Liver (tissue), 9 donors: ENCODE results near the gene TMEM135. TPM values are rescaled to one million over a fixed set of nuclear protein-coding genes. Genes with fewer than 3 reads are reported as not detected.

Experiments
- DNase-seq: peaks from one replicate; pipeline ENCODE4 v3.0.0-alpha.2; 2017; ENCODE audit warnings: low spot score
- H3K27ac ChIP-seq, 2 donors: one replicate each; pipeline ENCODE4 v1.7.0; 2013; ENCODE audit warnings: inconsistent platforms in 2 of 2, low read length in 2 of 2, control low read depth in 1 of 2, low read depth in 1 of 2, mild to moderate bottlenecking in 1 of 2
- H3K27me3 ChIP-seq, 4 donors: one replicate each; pipeline versions ENCODE4 v1.6.1 to v1.7.0; 2013; ENCODE audit warnings: low read length in 3 of 4, inconsistent platforms in 1 of 4, mild to moderate bottlenecking in 1 of 4, moderate library complexity in 1 of 4; ENCODE audit not compliant: control insufficient read depth in 4 of 4, insufficient read depth in 4 of 4
- H3K36me3 ChIP-seq, 4 donors: one replicate each; pipeline versions ENCODE4 v1.6.1 to v1.7.0; 2013; ENCODE audit warnings: low read length in 3 of 4, mild to moderate bottlenecking in 3 of 4, low read depth in 1 of 4, moderate library complexity in 1 of 4; ENCODE audit not compliant: control insufficient read depth in 4 of 4, insufficient read depth in 3 of 4
- H3K4me1 ChIP-seq, 4 donors: one replicate each; pipeline versions ENCODE4 v1.6.1 to v1.7.0; 2013; ENCODE audit warnings: low read length in 3 of 4, mild to moderate bottlenecking in 3 of 4, moderate library complexity in 1 of 4; ENCODE audit not compliant: control insufficient read depth in 4 of 4, insufficient read depth in 4 of 4
- H3K4me3 ChIP-seq, 3 donors: one replicate each; pipeline versions ENCODE4 v1.6.1 to v1.7.0; 2013; ENCODE audit warnings: low read length in 3 of 3, control low read depth in 1 of 3, low read depth in 1 of 3, mild to moderate bottlenecking in 1 of 3
- H3K9ac ChIP-seq, 2 donors: one replicate each; pipeline ENCODE4 v1.7.0; 2013; ENCODE audit warnings: low read length in 2 of 2, mild to moderate bottlenecking in 2 of 2, moderate library complexity in 2 of 2, control low read depth in 1 of 2, low read depth in 1 of 2
- H3K9me3 ChIP-seq, 4 donors: one replicate each; pipeline versions ENCODE4 v1.6.1 to v1.7.0; 2013; ENCODE audit warnings: low read length in 3 of 4; ENCODE audit not compliant: control insufficient read depth in 4 of 4
- EGR1 ChIP-seq, 2 donors: IDR thresholded peaks; 2 replicates each; pipeline ENCODE4 v1.6.1; 2016 to 2018; ENCODE audit warnings: antibody characterized with exemption in 2 of 2, low read depth in 2 of 2
- FOXA1 ChIP-seq: IDR thresholded peaks from 2 replicates; pipeline ENCODE4 v1.6.1; 2016; ENCODE audit warnings: antibody characterized with exemption
- FOXA2 ChIP-seq: IDR thresholded peaks from 2 replicates; pipeline ENCODE4 v1.6.1; 2016; ENCODE audit warnings: antibody characterized with exemption
- GABPA ChIP-seq, 2 donors: IDR thresholded peaks in 1 of 2; conservative IDR thresholded peaks in 1 of 2; 2 replicates each; pipeline ENCODE4 v1.6.1; 2016; ENCODE audit warnings: antibody characterized with exemption in 2 of 2, mild to moderate bottlenecking in 1 of 2, moderate library complexity in 1 of 2
- HNF4A ChIP-seq, 2 donors: conservative IDR thresholded peaks; 2 replicates each; pipeline ENCODE4 v1.6.1; 2016; ENCODE audit warnings: antibody characterized with exemption in 2 of 2, mild to moderate bottlenecking in 2 of 2
- HNF4G ChIP-seq: IDR thresholded peaks from 2 replicates; pipeline ENCODE4 v1.6.1; 2016; ENCODE audit warnings: antibody characterized with exemption
- JUND ChIP-seq, 2 donors: IDR thresholded peaks; 2 replicates each; pipeline ENCODE4 v1.6.1; 2016; ENCODE audit warnings: antibody characterized with exemption in 2 of 2
- NR2F2 ChIP-seq: IDR thresholded peaks from 2 replicates; pipeline ENCODE4 v1.6.1; 2016; ENCODE audit warnings: antibody characterized with exemption
- RAD21 ChIP-seq, 2 donors: IDR thresholded peaks; 2 replicates each; pipeline ENCODE4 v1.6.1; 2016; ENCODE audit warnings: antibody characterized with exemption in 2 of 2, mild to moderate bottlenecking in 2 of 2
- RXRA ChIP-seq, 2 donors: IDR thresholded peaks; 2 replicates each; pipeline ENCODE4 v1.6.1; 2017 to 2018; ENCODE audit warnings: antibody characterized with exemption in 2 of 2, mild to moderate bottlenecking in 1 of 2
- TAF1 ChIP-seq: conservative IDR thresholded peaks from 2 replicates; pipeline ENCODE4 v1.6.1; 2016; ENCODE audit warnings: antibody characterized with exemption, mild to moderate bottlenecking
- WGBS: extraction: QIAGEN DNeasy Blood & Tissue Kit; methylation state at CpG from one replicate; pipeline ENCODE4 v1.1.7; 2013; 5-methylcytosine and 5-hydroxymethylcytosine counted together
- polyA plus RNA-seq, 2 donors: library from polyadenylated mRNA; stranded (reverse) in 1 of 2; unstranded in 1 of 2; fragments of 200-250 nt in 1 of 2; fragments of >200 nt in 1 of 2; fragmentation: Nextera tagmentation in 1 of 2; extraction: Ambion mirVana in 1 of 2; gene quantifications; one replicate each; pipeline versions ENCODE4 v1.2.1 to v1.2.3, GENCODE V29; 2013 to 2015
- total RNA-seq, 2 donors: library from RNA; depleted of rRNA; stranded (reverse); fragments of >200 nt; gene quantifications; one replicate each; pipeline ENCODE4 v1.2.3, GENCODE V29; 2014
- TF ChIP-seq, protein P1 (sequence below): IDR thresholded peaks from 2 replicates; pipeline ENCODE4 v1.6.1; 2016; ENCODE audit warnings: antibody characterized with exemption, mild to moderate bottlenecking
- TF ChIP-seq, protein P2 (sequence below): IDR thresholded peaks from 2 replicates; pipeline ENCODE4 v1.6.1; 2016; ENCODE audit warnings: antibody characterized with exemption
- TF ChIP-seq, protein P3 (sequence below): fragments of 150-350 bp; IDR thresholded peaks from 2 replicates; pipeline ENCODE4 v1.5.1; 2017; ENCODE audit warnings: improper control_type of control experiment, low read depth, low read length; ENCODE audit not compliant: missing input control
- donor health status: healthy.
- donor health status: healthy.
- donor health status: healthy.
- donor health status: healthy.
- donor health status: healthy.

Gene TMEM135
- total and polyA plus RNA-seq, 4 donors, result 10.0 to 38.9 (median 23.5) TPM

DNA sequence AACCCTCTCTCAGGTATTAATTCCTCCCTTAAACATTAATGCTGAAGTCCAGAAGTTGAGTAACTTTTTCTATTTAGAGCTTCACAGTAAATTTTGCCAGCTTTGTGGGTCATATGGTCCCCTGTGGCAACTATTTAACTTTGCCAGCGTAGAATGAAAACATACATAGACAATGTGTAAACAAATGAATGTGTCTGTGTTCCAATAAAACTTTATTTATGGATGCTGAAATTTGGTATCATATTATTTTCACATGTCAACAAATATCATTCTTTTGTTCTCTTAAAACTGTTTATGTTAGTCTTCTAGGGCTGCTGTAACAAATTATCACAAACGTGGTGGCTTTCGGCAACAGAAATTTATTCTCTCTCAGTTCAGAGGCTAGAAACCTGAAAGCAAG, 85.1 kb downstream of the TMEM135 start:
- TF ChIP-seq GABPA (IDR thresholded peaks at IDR 0.05 in 1 of 2, conservative IDR thresholded peaks at IDR 0.05 in 1 of 2) (no peak), RXRA (IDR thresholded peaks at IDR 0.05) (no peak), EGR1 (IDR thresholded peaks at IDR 0.05; ENCODE audit: low read depth in 2 of 2) (no peak), NR2F2 (no peak), HNF4A (conservative IDR thresholded peaks at IDR 0.05) (no peak), RAD21 (IDR thresholded peaks at IDR 0.05) (no peak)
- TF ChIP-seq, protein P1, sequence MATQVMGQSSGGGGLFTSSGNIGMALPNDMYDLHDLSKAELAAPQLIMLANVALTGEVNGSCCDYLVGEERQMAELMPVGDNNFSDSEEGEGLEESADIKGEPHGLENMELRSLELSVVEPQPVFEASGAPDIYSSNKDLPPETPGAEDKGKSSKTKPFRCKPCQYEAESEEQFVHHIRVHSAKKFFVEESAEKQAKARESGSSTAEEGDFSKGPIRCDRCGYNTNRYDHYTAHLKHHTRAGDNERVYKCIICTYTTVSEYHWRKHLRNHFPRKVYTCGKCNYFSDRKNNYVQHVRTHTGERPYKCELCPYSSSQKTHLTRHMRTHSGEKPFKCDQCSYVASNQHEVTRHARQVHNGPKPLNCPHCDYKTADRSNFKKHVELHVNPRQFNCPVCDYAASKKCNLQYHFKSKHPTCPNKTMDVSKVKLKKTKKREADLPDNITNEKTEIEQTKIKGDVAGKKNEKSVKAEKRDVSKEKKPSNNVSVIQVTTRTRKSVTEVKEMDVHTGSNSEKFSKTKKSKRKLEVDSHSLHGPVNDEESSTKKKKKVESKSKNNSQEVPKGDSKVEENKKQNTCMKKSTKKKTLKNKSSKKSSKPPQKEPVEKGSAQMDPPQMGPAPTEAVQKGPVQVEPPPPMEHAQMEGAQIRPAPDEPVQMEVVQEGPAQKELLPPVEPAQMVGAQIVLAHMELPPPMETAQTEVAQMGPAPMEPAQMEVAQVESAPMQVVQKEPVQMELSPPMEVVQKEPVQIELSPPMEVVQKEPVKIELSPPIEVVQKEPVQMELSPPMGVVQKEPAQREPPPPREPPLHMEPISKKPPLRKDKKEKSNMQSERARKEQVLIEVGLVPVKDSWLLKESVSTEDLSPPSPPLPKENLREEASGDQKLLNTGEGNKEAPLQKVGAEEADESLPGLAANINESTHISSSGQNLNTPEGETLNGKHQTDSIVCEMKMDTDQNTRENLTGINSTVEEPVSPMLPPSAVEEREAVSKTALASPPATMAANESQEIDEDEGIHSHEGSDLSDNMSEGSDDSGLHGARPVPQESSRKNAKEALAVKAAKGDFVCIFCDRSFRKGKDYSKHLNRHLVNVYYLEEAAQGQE, result no peak
- no peak for DNase-seq
- no peak overlapping the region for H3K9ac ChIP-seq
- WGBS, result 96% methylated on average over 3 of the region's 3 CpGs
- H3K27me3 ChIP-seq, result no peaks in the 10 kb centered on the region
- no peaks in the 10 kb centered on the region for H3K9me3 ChIP-seq
- no peaks in the 10 kb centered on the region for H3K4me1 ChIP-seq
- no peak overlapping the region for H3K27ac ChIP-seq
- no peaks in the 10 kb centered on the region for H3K36me3 ChIP-seq
- no peak overlapping the region for H3K4me3 ChIP-seq

DNA sequence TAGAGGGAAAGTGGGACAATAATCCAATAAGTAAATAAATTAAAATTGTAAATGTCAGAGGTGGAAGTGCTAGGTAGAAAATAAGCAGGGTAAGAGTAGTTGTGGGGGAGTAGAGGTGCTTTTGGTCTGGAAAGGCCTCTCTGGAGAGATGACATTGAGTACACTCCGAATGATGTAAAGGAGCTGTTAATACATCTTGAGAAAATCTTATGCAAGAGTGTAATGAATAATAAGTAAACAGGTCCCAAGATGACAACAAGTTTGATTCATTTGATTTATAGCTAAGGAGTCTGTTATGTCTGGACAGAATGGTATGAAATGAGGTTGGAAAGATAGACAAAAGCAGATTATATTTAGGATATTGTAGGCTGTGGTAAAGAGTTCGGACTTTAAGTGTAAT, 87.5 kb downstream of the TMEM135 start:
- 96% methylated on average over 2 of the region's 2 CpGs for WGBS
- no peak for TF ChIP-seq TAF1
- TF ChIP-seq, protein P2, sequence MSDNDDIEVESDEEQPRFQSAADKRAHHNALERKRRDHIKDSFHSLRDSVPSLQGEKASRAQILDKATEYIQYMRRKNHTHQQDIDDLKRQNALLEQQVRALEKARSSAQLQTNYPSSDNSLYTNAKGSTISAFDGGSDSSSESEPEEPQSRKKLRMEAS, result no peak

DNA sequence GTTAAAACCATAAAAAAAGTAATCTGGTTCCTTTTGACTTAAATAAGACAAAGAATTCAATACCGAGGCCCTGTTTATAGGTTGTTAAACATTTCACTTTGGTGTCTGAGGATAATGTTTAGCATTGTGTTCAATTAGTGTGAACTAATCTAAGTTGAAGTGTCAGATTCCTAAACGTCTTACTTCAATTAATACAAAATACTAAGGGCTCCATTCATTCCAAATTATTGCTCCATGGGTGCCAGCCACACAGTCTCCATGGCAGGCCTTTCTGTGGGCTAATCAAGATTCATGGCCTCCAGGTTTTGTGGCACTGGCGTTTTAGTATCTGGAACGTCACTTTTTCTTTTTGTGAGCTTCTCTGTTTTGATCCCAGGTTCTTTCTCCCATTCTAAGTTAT, 89.4 kb downstream of the TMEM135 start:
- no peak overlapping the region for H3K27ac ChIP-seq
- TF ChIP-seq EGR1 (IDR thresholded peaks at IDR 0.05; ENCODE audit: low read depth in 2 of 2) (no peak), TAF1 (no peak), JUND (IDR thresholded peaks at IDR 0.05) (no peak), NR2F2 (no peak), RAD21 (IDR thresholded peaks at IDR 0.05) (no peak), FOXA1 (no peak), HNF4A (conservative IDR thresholded peaks at IDR 0.05) (no peak), HNF4G (no peak), RXRA (IDR thresholded peaks at IDR 0.05) (no peak), GABPA (IDR thresholded peaks at IDR 0.05 in 1 of 2, conservative IDR thresholded peaks at IDR 0.05 in 1 of 2) (no peak), FOXA2 (no peak)
- TF ChIP-seq, protein P1, result no peak
- TF ChIP-seq, protein P2, result no peak
- TF ChIP-seq, protein P3, sequence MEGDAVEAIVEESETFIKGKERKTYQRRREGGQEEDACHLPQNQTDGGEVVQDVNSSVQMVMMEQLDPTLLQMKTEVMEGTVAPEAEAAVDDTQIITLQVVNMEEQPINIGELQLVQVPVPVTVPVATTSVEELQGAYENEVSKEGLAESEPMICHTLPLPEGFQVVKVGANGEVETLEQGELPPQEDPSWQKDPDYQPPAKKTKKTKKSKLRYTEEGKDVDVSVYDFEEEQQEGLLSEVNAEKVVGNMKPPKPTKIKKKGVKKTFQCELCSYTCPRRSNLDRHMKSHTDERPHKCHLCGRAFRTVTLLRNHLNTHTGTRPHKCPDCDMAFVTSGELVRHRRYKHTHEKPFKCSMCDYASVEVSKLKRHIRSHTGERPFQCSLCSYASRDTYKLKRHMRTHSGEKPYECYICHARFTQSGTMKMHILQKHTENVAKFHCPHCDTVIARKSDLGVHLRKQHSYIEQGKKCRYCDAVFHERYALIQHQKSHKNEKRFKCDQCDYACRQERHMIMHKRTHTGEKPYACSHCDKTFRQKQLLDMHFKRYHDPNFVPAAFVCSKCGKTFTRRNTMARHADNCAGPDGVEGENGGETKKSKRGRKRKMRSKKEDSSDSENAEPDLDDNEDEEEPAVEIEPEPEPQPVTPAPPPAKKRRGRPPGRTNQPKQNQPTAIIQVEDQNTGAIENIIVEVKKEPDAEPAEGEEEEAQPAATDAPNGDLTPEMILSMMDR, result no peak
- H3K4me1 ChIP-seq, result no peaks in the 10 kb centered on the region
- WGBS, result 85% methylated on average over 4 of the region's 4 CpGs
- H3K9ac ChIP-seq, result no peak overlapping the region
- no peaks in the 10 kb centered on the region for H3K9me3 ChIP-seq
- H3K36me3 ChIP-seq, result no peaks in the 10 kb centered on the region
- no peaks in the 10 kb centered on the region for H3K27me3 ChIP-seq
- no peak overlapping the region for H3K4me3 ChIP-seq
- no peak for DNase-seq

More for the DNA sequence above, 87.5 kb downstream of the TMEM135 start:
- H3K27me3 ChIP-seq, result no peaks in the 10 kb centered on the region
- no peaks in the 10 kb centered on the region for H3K4me1 ChIP-seq
- H3K9me3 ChIP-seq, result no peaks in the 10 kb centered on the region
- DNase-seq, result no peak
- H3K4me3 ChIP-seq, result no peak overlapping the region
- H3K27ac ChIP-seq, result no peak overlapping the region
- no peak overlapping the region for H3K9ac ChIP-seq
- H3K36me3 ChIP-seq, result no peaks in the 10 kb centered on the region
